GM12801 (cell line): ENCODE data around the gene CYP2D6.
"Not testable (repeated sequence)": the region's sequence is repeated elsewhere in the genome, so short reads cannot be mapped to it uniquely, and the experiment has no call there.

ENCODE experiments used
- CTCF ChIP-seq: IDR thresholded peaks from one replicate; pipeline ENCODE4 v1.5.1; 2011; ENCODE audit warnings: control low read depth; ENCODE audit not compliant: insufficient read length; ENCODE audit errors: extremely low read depth

The CYP2D6 gene

GRCh38 chr22:42130639-42131431, at the start of gene CYP2D6:
TSS of gene CYP2D6 (minus strand) at chr22:42130810. CDS start at chr22:42130791, 19 bp downstream.
- TF ChIP-seq CTCF = not testable (repeated sequence)

DNA sequence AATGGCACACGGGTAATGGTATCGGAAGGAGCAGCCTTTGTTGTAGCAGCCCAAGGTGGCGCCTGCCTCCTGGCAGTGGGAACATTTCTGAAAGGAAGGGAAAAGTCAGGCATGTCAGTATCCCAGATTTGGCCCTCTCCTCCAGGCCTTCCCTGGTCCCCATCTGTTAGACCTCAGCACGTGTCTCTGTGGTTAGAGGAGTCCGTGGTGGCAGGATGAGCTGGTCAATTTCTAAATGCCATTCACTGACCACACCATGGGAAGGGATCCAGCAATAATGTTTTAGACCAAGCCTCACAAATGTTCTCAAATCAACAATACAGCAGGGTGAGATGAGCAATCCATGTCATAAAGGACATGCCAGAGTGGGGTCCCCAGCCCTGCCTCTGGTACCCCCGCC, 49.0 kb upstream of the CYP2D6 start:
- TF ChIP-seq CTCF = no peak

DNA sequence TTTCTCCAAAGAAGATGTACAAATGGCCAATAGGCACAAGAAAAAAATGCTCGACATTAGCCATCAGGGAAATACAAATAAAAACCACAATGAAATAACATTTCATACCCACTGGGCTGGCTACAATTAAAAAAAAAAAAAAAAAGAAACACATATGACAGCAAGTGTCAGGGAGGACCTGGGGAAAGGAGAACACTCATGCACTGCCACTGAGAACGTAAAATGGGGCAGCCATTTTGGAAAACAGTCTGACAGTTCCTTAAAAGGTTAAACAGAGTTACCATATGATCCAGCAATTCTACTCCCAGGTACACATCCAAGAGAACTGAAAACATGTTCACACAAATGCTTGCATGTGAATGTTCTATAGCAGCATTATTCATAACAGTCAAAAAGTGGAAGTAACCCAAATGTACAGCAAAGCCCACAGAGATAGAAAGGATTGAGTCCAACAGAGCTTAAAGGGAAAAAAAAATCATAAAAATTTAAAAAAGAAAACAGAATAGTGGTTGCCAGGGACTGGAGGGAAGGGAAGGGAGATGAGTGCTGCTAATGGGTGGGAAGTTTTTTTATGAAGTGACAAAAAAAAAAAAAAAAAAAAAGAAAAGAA, 48.4 kb upstream of the CYP2D6 start:
- TF ChIP-seq CTCF = no peak

DNA sequence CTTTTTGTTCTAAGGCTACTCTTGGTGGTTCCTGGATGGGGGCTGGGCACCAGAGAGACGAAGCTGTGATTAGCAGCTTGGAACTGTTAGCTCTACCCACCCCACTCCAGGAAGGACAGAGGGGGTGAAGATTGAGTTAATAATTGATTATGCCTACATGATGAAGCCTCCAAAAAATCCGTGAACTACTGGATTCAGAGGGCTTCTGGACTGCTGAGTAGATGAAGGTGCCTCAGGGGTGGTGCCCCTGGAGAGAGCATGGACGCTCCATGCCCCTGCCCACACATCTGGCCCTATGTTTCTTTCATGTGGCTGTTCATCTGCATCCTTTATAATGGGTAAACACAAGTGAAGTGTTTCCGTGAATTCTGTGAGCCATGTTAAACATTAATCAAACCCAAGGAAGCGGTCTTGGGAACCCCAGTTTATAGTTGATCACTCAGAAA, 47.3 kb upstream of the CYP2D6 start:
- TF ChIP-seq CTCF = no peak

- TF ChIP-seq CTCF = no peak
Measured at GRCh38 chr22:42176255-42176915, 45.8 kb upstream of the CYP2D6 start.

DNA sequence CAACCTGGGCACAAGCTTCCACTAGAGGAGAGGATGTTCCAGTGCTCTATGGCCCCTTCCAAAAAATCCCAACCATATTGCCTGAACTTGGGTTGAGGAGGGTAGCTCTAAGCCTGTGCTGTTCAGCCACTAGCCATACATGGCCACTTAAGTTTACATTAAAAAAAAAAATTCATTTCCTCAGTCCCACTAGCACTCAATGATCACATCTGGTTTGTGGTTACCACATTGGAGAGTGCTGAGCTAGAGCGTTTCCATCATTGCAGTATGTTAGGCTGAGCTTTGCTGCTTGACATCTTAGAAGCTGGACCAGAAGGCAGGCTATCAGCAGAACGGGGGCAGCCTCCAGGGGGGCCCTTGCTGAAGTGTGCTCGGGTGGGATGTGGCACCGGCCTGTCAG, 43.5 kb upstream of the CYP2D6 start:
- TF ChIP-seq CTCF = no peak

DNA sequence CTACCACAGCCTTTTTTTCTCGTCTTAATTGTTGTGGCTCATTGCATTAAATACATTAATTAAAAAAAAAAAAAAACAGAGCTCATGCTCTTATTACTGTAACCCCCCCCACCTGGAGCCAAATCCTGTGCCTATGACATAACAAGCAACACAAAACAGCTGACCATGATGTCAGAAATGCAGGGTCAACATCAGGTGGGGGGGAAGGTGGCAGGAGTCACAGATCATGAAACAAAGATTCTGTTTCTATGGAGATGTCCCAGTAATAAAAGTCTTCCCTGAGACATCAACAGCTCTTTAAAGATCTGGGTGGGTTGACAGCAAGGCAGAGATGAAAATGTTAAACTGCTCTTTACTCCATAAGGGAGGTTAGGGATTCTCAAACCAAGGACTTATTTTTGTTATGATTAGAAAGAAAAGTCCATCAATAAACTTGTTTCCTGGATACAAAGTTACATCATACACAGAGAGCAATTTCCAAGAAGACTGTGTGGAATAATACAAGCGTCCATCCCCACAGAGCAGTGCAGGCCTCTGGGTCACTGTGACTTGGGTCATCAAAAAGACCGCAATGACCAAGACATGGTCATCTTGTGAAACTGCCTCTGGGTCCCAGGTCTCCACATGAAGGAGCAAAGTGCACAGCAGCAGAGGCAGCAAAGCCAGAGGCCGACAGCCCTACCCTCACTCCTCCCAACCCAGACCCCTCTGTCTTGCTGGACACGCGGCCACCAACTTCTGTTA, 42.7 kb upstream of the CYP2D6 start:
- no peak for TF ChIP-seq CTCF
